Measurements from ENCODE around the gene HOXD11.

Gene HOXD11

DNA sequence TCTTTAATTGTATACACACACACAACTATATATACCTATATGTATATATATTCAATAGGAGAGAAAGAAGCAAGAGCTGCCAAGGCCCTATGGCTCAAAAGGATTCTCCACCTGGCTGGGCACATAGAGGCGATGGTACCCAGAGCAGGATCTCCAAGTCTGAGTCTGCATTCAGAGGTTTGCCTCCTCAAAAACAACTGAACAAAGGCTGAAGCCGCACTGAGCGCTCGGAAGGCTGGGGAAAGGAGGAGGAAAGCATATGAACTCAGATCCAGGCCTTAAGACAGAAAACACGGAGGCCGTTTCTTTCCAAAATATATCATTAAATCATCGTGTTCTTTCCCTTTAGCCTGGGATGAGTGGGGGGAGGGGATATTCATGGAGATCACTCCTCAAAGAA, 3.9 kb upstream of the HOXD11 start:
- no peak overlapping the region for H3K27ac ChIP-seq (ENCODE audit: low read depth, low read length, poor library complexity, severe bottlenecking)
- H4K20me1 ChIP-seq (ENCODE audit: insufficient read depth, low read length), result no peaks in the 10 kb centered on the region
- H3K9me2 ChIP-seq (ENCODE audit: low read depth, low read length), result no peaks in the 10 kb centered on the region
- no peak overlapping the region for H3K4me2 ChIP-seq (ENCODE audit: low read length)
- no peaks in the 10 kb centered on the region for H3K36me3 ChIP-seq (ENCODE audit: insufficient read depth, low read length)
- H3K4me1 ChIP-seq (ENCODE audit: insufficient read depth, low read length, severe bottlenecking), result peaks cover 5% of the 10 kb centered on the region
- H3F3A ChIP-seq (ENCODE audit: insufficient read depth, low read length), result no peaks in the 10 kb centered on the region
- H2AFZ ChIP-seq (ENCODE audit: low read length), result no peak overlapping the region
- no peak for TF ChIP-seq EZH2 (IDR thresholded peaks at IDR 0.05; ENCODE audit: borderline replicate concordance, low read length)
- TF ChIP-seq CTCF (IDR thresholded peaks at IDR 0.05; ENCODE audit: low read length), result no peak
- no peaks in the 10 kb centered on the region for H3K79me2 ChIP-seq (ENCODE audit: insufficient read depth, low read length)
- H3K4me3 ChIP-seq (ENCODE audit: low read depth, low read length, poor library complexity, severe bottlenecking), result no peak overlapping the region
- H3K9me3 ChIP-seq (ENCODE audit: low read length), result no peaks in the 10 kb centered on the region
- H3K27me3 ChIP-seq (ENCODE audit: insufficient read depth, low read length), result no peaks in the 10 kb centered on the region
- H3K9ac ChIP-seq (ENCODE audit: low read length), result no peak overlapping the region

DNA sequence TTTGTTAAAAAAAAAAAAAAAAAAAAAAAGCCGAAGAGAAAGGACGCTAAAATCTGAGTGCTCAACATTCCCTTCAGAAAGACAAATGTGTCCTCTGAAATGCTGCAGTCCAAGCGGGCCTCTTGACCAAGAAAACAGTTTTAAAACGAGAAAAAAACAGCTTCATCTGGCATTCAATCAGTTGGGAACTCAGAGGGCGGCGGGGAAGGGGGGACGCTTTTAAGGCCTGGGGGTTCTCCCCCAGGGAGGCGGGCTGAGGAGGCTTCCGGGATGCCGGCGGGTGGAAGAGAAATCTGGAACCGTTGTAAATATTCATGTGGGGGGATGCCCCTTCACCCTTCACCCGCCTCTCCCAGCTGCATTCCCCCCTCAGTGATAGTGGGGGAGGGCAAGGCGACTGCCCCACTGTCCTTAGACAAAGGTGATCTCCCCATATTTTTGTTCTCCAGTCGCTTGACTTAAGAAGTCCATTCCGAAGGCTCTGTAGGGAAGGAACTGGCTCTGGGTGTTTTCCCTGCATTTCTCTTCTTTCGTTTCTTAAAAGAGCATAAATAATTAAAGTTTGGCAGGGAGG, 3.3 kb upstream of the HOXD11 start:
- TF ChIP-seq EZH2 (IDR thresholded peaks at IDR 0.05; ENCODE audit: borderline replicate concordance, low read length) (no peak), CTCF (IDR thresholded peaks at IDR 0.05; ENCODE audit: low read length) (no peak)
- Histone ChIP-seq H3K9ac (ENCODE audit: low read length) (no peak overlapping the region), H3K36me3 (ENCODE audit: insufficient read depth, low read length) (no peaks in the 10 kb centered on the region), H3K9me2 (ENCODE audit: low read depth, low read length) (no peaks in the 10 kb centered on the region), H3K27ac (ENCODE audit: low read depth, low read length, poor library complexity, severe bottlenecking) (no peak overlapping the region), H3K4me3 (ENCODE audit: low read depth, low read length, poor library complexity, severe bottlenecking) (no peak overlapping the region), H3K79me2 (ENCODE audit: insufficient read depth, low read length) (no peaks in the 10 kb centered on the region), H2AFZ (ENCODE audit: low read length) (no peak overlapping the region), H4K20me1 (ENCODE audit: insufficient read depth, low read length) (no peaks in the 10 kb centered on the region), H3F3A (ENCODE audit: insufficient read depth, low read length) (no peaks in the 10 kb centered on the region), H3K9me3 (ENCODE audit: low read length) (no peaks in the 10 kb centered on the region), H3K27me3 (ENCODE audit: insufficient read depth, low read length) (no peaks in the 10 kb centered on the region), H3K4me1 (ENCODE audit: insufficient read depth, low read length, severe bottlenecking) (peaks cover 5% of the 10 kb centered on the region), H3K4me2 (ENCODE audit: low read length) (no peak overlapping the region)

GRCh38 chr2:176104316-176105077, 2.6 kb upstream of the HOXD11 start:
- Histone ChIP-seq H3K9ac (ENCODE audit: low read length) (no peak overlapping the region), H3K9me3 (ENCODE audit: low read length) (no peaks in the 10 kb centered on the region), H3F3A (ENCODE audit: insufficient read depth, low read length) (no peaks in the 10 kb centered on the region), H3K27me3 (ENCODE audit: insufficient read depth, low read length) (no peaks in the 10 kb centered on the region), H3K4me1 (ENCODE audit: insufficient read depth, low read length, severe bottlenecking) (peaks cover 5% of the 10 kb centered on the region), H3K9me2 (ENCODE audit: low read depth, low read length) (no peaks in the 10 kb centered on the region), H3K4me3 (ENCODE audit: low read depth, low read length, poor library complexity, severe bottlenecking) (no peak overlapping the region), H3K79me2 (ENCODE audit: insufficient read depth, low read length) (no peaks in the 10 kb centered on the region), H2AFZ (ENCODE audit: low read length) (no peak overlapping the region), H3K27ac (ENCODE audit: low read depth, low read length, poor library complexity, severe bottlenecking) (no peak overlapping the region), H3K36me3 (ENCODE audit: insufficient read depth, low read length) (no peaks in the 10 kb centered on the region), H3K4me2 (ENCODE audit: low read length) (no peak overlapping the region), H4K20me1 (ENCODE audit: insufficient read depth, low read length) (no peaks in the 10 kb centered on the region)
- TF ChIP-seq EZH2 (IDR thresholded peaks at IDR 0.05; ENCODE audit: borderline replicate concordance, low read length) (no peak), CTCF (IDR thresholded peaks at IDR 0.05; ENCODE audit: low read length) (no peak)
